ENCODE data around the gene IQSEC1. TPM values are rescaled to one million over a fixed set of nuclear protein-coding genes. Genes with fewer than 3 reads are reported as not detected.

The IQSEC1 gene
- total and polyA plus RNA-seq, 2 of the 8 experiments (the other 6 are each of a cell fraction or from before 2014, with no cell fraction given) = 6.8 to 28.8 TPM

DNA sequence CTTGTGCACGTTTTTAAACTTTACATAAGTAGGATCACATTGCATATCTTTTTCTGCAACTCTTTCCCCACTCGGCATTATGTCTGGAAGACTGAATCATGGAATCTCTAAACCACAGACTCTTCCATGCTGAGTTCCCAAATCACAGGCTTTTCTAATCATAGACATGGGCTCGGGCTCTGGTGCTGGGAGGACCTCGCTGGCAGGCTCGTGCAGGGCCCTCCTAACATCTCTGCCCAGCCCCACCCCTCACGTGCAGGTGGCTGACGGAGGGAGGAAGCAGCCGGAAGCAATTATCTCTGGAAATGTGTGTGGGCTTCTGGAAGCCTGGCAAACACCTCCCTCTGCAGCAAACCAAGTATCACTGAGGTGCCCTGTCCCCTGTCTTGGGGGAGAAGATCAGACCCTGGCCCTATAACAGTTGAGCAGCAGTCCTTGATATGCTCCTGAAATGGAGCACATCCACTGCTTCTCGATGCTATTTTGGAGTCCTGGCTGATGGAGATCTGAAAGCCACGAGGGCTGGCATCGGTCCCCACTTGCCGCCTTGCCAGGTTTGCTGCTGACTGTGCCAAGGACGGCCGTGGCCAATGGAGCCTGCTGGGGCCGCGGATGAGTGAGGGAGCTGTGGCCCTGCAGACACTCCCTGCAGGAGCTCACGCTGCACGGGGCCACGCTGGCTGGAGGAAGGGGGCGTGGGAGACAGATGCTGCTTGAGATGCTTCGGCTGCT is 4.4 kb upstream of the IQSEC1 start:
- Histone ChIP-seq H3K4me2 (ENCODE audit: insufficient read depth in 1 of 2, low read depth in 2 of 2, low read length in 2 of 2) (no peak overlapping the region), H4K5ac (ENCODE audit: insufficient read length, low read depth, low read length) (no peak overlapping the region), H3K23me2 (ENCODE audit: low read depth, low read length) (peaks cover 5% of the 10 kb centered on the region; the same call in 1 of the 2 replicates), H3K79me1 (ENCODE audit: low read depth, low read length) (no peaks in the 10 kb centered on the region), H3K9ac (replicated peaks in 1 of 4; ENCODE audit: extremely low read depth in 1 of 4, low read depth in 3 of 4, low read length in 3 of 4) (no peak overlapping the region), H3K36me3 (ENCODE audit: control insufficient read depth in 2 of 4, insufficient read depth in 4 of 4, low read length in 3 of 4) (no peaks in the 10 kb centered on the region), H3K4me3 (ENCODE audit: extremely low read depth in 1 of 4, insufficient read depth in 2 of 4, low read depth in 3 of 4, low read length in 4 of 4) (no peak overlapping the region), H3K14ac (ENCODE audit: insufficient read length) (no peak overlapping the region), H2BK12ac (ENCODE audit: low read depth, low read length) (no peak overlapping the region), H2AK5ac (ENCODE audit: low read depth, low read length) (no peak overlapping the region), H3K79me2 (ENCODE audit: control insufficient read depth in 1 of 2, insufficient read depth in 2 of 2, low read length in 2 of 2) (no peaks in the 10 kb centered on the region), H2BK120ac (replicated peaks; ENCODE audit: low read depth, low read length) (no peak overlapping the region), H3K9me3 (ENCODE audit: insufficient read depth in 2 of 2, low read depth in 1 of 2, low read length in 1 of 2) (no peaks in the 10 kb centered on the region), H3K18ac (ENCODE audit: extremely low read depth, low read length) (no peak overlapping the region), H2AFZ (ENCODE audit: low read length) (no peak overlapping the region), H3K27me3 (replicated peaks in 1 of 4; ENCODE audit: control insufficient read depth in 3 of 4, extremely low read depth in 1 of 4, insufficient read depth in 3 of 4, low read length in 3 of 4) (peaks cover 6 to 30% (median 22%) of the 10 kb centered on the region in 4 experiments), H3K23ac (ENCODE audit: insufficient read length) (no peak overlapping the region), H2BK20ac (ENCODE audit: low read length) (no peak overlapping the region), H2BK5ac (ENCODE audit: low read depth, low read length) (no peak overlapping the region), H4K8ac (ENCODE audit: extremely low read depth, insufficient read depth, low read length) (no peak overlapping the region; the same call in 1 of the 2 replicates), H3K27ac (ENCODE audit: low read depth, low read length) (no peak overlapping the region), H3K56ac (replicated peaks; ENCODE audit: insufficient read length, low read depth, low read length) (no peak overlapping the region), H3K4me1 (replicated peaks in 1 of 4; ENCODE audit: control insufficient read depth in 3 of 4, insufficient read depth in 4 of 4, low read length in 3 of 4) (peaks cover 0 to 11% (median 1%) of the 10 kb centered on the region in 4 experiments; a peak in 5 of 7 replicates), H4K20me1 (replicated peaks in 1 of 2; ENCODE audit: control insufficient read depth in 1 of 2, insufficient read depth in 2 of 2, low read length in 2 of 2) (peaks cover 2 to 3% of the 10 kb centered on the region in 2 experiments), H2BK15ac (ENCODE audit: low read length) (no peak overlapping the region), H4K91ac (replicated peaks; ENCODE audit: insufficient read length, low read length) (no peak overlapping the region), H3K4ac (replicated peaks; ENCODE audit: insufficient read length, low read depth, low read length) (no peak overlapping the region)
- ChIA-PET CTCF (ENCODE audit: partially characterized antibody) (interaction anchor here (1.3 kb wide), 1 partner anchor 15 kb away, joined by 6 read pairs; no protein-coding TSS in a partner anchor), POLR2A (ENCODE audit: partially characterized antibody) (no interaction called here)
- WGBS, 2 experiments (ENCODE audit: extremely low coverage in 1 of 2, insufficient coverage in 1 of 2, insufficient read length in 1 of 2, insufficient replicate concordance in 2 of 2, low coverage in 1 of 2, low lambda C conversion rate in 2 of 2, missing lambda C conversion rate in 1 of 2) = 84% methylated on average over 21 of the region's 21 CpGs; no CpG with 5 or more reads in 1 of the 2 experiments
- DNase-seq (ENCODE audit: low read depth in 1 of 2, low spot score in 2 of 2) (no peak), FAIRE-seq (no peak)
- no peak for TF ChIP-seq GABPA (IDR thresholded peaks at IDR 0.05; ENCODE audit: borderline replicate concordance, insufficient read depth, low read length)
- no peak for TF ChIP-seq HDAC6 (IDR thresholded peaks at IDR 0.05; ENCODE audit: low read depth, low read length)
- TF ChIP-seq SP2 (IDR thresholded peaks at IDR 0.05; ENCODE audit: low read length) = no peak
- TF ChIP-seq SIX5 (IDR thresholded peaks at IDR 0.05; ENCODE audit: low read depth, low read length) = no peak
- TF ChIP-seq TAF1 (IDR thresholded peaks at IDR 0.05; ENCODE audit: low read depth, low read length) = no peak
- TF ChIP-seq NRF1 (IDR thresholded peaks at IDR 0.05; ENCODE audit: low read depth, low read length) = no peak
- no peak for TF ChIP-seq CBX8 (IDR thresholded peaks at IDR 0.05; ENCODE audit: borderline replicate concordance, low read depth, low read length)
- TF ChIP-seq CHD2 (IDR thresholded peaks at IDR 0.05; ENCODE audit: low read length) = no peak
- no peak for TF ChIP-seq RNF2 (IDR thresholded peaks at IDR 0.05; ENCODE audit: borderline replicate concordance, low read depth, low read length, missing control alignments, poor library complexity, severe bottlenecking)
- no peak for TF ChIP-seq KDM4A (IDR thresholded peaks at IDR 0.05; ENCODE audit: low read depth, low read length, severe bottlenecking)
